HepG2 (cell line): Measurements from ENCODE around the gene TUBAL3. TPM values are rescaled to one million over a fixed set of nuclear protein-coding genes. Genes with fewer than 3 reads are reported as not detected.

ENCODE experiments used
- ATAC-seq: fragments of 200-7000 bp; cut with Tn5 transposase; 3 replicates; pipeline ENCODE4 v1.9.1; 2020; ENCODE audit warnings: mild to moderate bottlenecking, moderate library complexity
- BruUV-seq: library from RNA; stranded (reverse); fragments of 400-500 nt; replicated peaks from 2 replicates; lab custom pipeline; 2021; lab: Mats Ljungman, UMichigan
- CTCF ChIA-PET: fragments of 300-600 bp; formaldehyde crosslinking; extraction: SDS; loops from one replicate; lab custom pipeline; 2021; ENCODE audit warnings: low total read pairs, inconsistent platforms, low intra/inter-chr PET ratio; lab: Yijun Ruan, JAX
- POLR2A ChIA-PET: fragments of 350-600 bp; sonication (Branson Sonifier 250); formaldehyde crosslinking; loops from one replicate; lab custom pipeline; 2020; ENCODE audit warnings: antibody characterized with exemption, inconsistent platforms; lab: Yijun Ruan, JAX
- DNase-seq: peaks from one replicate; pipeline ENCODE4 v3.0.0-alpha.2; 2015; ENCODE audit warnings: low spot score
- FAIRE-seq: peaks from 3 replicates; lab custom pipeline; 2011; peaks lifted over from hg19 to GRCh38; lab: Jason Lieb, UNC
- H2AFZ ChIP-seq: one replicate; pipeline ENCODE4 v1.6.1; 2011; ENCODE audit warnings: low read length, inconsistent platforms
- H3K27ac ChIP-seq: fragments of 300-600 bp; 3 replicates; pipeline ENCODE4 v1.8.0; 2011; ENCODE audit warnings: mixed run types, mild to moderate bottlenecking, mixed read lengths, low read length, inconsistent platforms; ENCODE audit not compliant: insufficient read depth; ENCODE audit errors: extremely low read length
- H3K27me3 ChIP-seq, 2 experiments: fragments of 200-600 bp in 1 of 2; 2 replicates in 1 of 2; 3 replicates in 1 of 2; pipeline versions ENCODE4 v1.6.0 to v1.8.0; 2011; ENCODE audit warnings: low read length in 2 of 2, mild to moderate bottlenecking in 2 of 2, moderate library complexity in 2 of 2, inconsistent platforms in 1 of 2; ENCODE audit not compliant: insufficient read depth in 2 of 2, control insufficient read depth in 1 of 2
- H3K36me3 ChIP-seq, 2 experiments: fragments of 200-600 bp in 1 of 2; replicated peaks in 1 of 2; 2 replicates in 1 of 2; 3 replicates in 1 of 2; pipeline versions ENCODE4 v1.5.1 to v1.8.0; 2011; ENCODE audit warnings: low read length in 2 of 2, inconsistent platforms in 1 of 2; ENCODE audit not compliant: insufficient read depth in 2 of 2, control insufficient read depth in 1 of 2
- H3K4me1 ChIP-seq: 2 replicates; pipeline ENCODE4 v1.5.1; 2012; ENCODE audit warnings: low read length, inconsistent platforms; ENCODE audit not compliant: insufficient read depth
- H3K4me2 ChIP-seq: 2 replicates; pipeline ENCODE4 v1.6.0; 2011; ENCODE audit warnings: low read depth, low read length, inconsistent platforms
- H3K4me3 ChIP-seq, 3 experiments: fragments of 200-600 bp in 1 of 3; sonication (generic), shearing (Covaris generic) in 1 of 3; replicated peaks in 1 of 3; 2 replicates each; pipeline ENCODE4 v1.5.1; 2011 to 2016; ENCODE audit warnings: low read length in 3 of 3, inconsistent platforms in 2 of 3, low read depth in 2 of 3, mild to moderate bottlenecking in 2 of 3, control low read depth in 1 of 3, mixed read lengths in 1 of 3; ENCODE audit not compliant: insufficient read depth in 1 of 3
- H3K79me2 ChIP-seq: one replicate; pipeline ENCODE4 v1.6.1; 2011; ENCODE audit warnings: low read length, inconsistent platforms; ENCODE audit not compliant: insufficient read depth
- H3K9ac ChIP-seq: 2 replicates; pipeline ENCODE4 v1.6.0; 2011; ENCODE audit warnings: mild to moderate bottlenecking, low read depth, low read length, inconsistent platforms; ENCODE audit not compliant: insufficient read depth
- H3K9me3 ChIP-seq: 2 replicates; pipeline ENCODE4 v1.5.1; 2012; ENCODE audit warnings: mild to moderate bottlenecking, low read length
- H4K20me1 ChIP-seq: 2 replicates; pipeline ENCODE4 v1.6.0; 2011; ENCODE audit warnings: inconsistent platforms, mild to moderate bottlenecking, low read length, moderate library complexity; ENCODE audit not compliant: insufficient read depth
- GPN1 ChIP-seq: sonication (generic); formaldehyde crosslinking; IDR thresholded peaks from 2 replicates; pipeline ENCODE4 v1.5.1; 2020; ENCODE audit warnings: missing genetic modification reagents, borderline replicate concordance
- JARID2 ChIP-seq: sonication (generic); formaldehyde crosslinking; IDR thresholded peaks from 2 replicates; pipeline ENCODE4 v1.8.1; 2023; ENCODE audit warnings: missing genetic modification reagents, inconsistent platforms; ENCODE audit not compliant: insufficient replicate concordance
- MYNN ChIP-seq: sonication (generic); formaldehyde crosslinking; IDR thresholded peaks from 2 replicates; pipeline ENCODE4 v1.4.0; 2020; ENCODE audit warnings: mild to moderate bottlenecking, low read depth, missing genetic modification reagents
- NCOA5 ChIP-seq: sonication (generic); formaldehyde crosslinking; IDR thresholded peaks from 2 replicates; pipeline ENCODE4 v1.4.0; 2020; ENCODE audit warnings: missing genetic modification reagents
- NONO ChIP-seq, 2 experiments: fragments of 450-650 bp in 1 of 2; sonication (generic) in 1 of 2; formaldehyde crosslinking in 1 of 2; IDR thresholded peaks in 1 of 2; conservative IDR thresholded peaks in 1 of 2; 2 replicates each; pipeline versions ENCODE4 v1.6.1 to v1.8.0; 2017 to 2022; ENCODE audit warnings: mild to moderate bottlenecking in 1 of 2, missing genetic modification reagents in 1 of 2, moderate library complexity in 1 of 2
- NR2F2 ChIP-seq: IDR thresholded peaks from 2 replicates; pipeline ENCODE4 v1.6.1; 2012; ENCODE audit warnings: low read depth, inconsistent platforms, borderline replicate concordance
- SSRP1 ChIP-seq: IDR thresholded peaks from 2 replicates; pipeline ENCODE4 v1.6.1; 2016; ENCODE audit warnings: control low read depth
- TOE1 ChIP-seq: sonication (generic); formaldehyde crosslinking; IDR thresholded peaks from 2 replicates; pipeline ENCODE4 v1.4.0; 2020; ENCODE audit warnings: mild to moderate bottlenecking, missing genetic modification reagents
- ZNF510 ChIP-seq: sonication (generic); formaldehyde crosslinking; IDR thresholded peaks from 2 replicates; pipeline ENCODE4 v1.4.0; 2020; ENCODE audit warnings: low read depth, mild to moderate bottlenecking, missing genetic modification reagents
- ZNF570 ChIP-seq: sonication (generic); formaldehyde crosslinking; IDR thresholded peaks from 2 replicates; pipeline ENCODE4 v1.4.0; 2020; ENCODE audit warnings: mild to moderate bottlenecking, missing genetic modification reagents, borderline replicate concordance
- ZNF572 ChIP-seq: sonication (generic); formaldehyde crosslinking; IDR thresholded peaks from 2 replicates; pipeline ENCODE4 v1.5.1; 2020; ENCODE audit warnings: mild to moderate bottlenecking, missing genetic modification reagents
- ZZZ3 ChIP-seq: sonication (generic); formaldehyde crosslinking; IDR thresholded peaks from 2 replicates; pipeline ENCODE4 v1.4.0; 2020; ENCODE audit warnings: missing genetic modification reagents, mild to moderate bottlenecking, borderline replicate concordance
- WGBS: methylation state at CpG from one replicate; pipeline ENCODE4 v1.1.6; 2017; ENCODE audit warnings: low lambda C conversion rate; 5-methylcytosine and 5-hydroxymethylcytosine counted together
- in situ Hi-C: cut with HindIII; loops from 2 replicates; pipeline ENCODE4 v1.10.0; 2017; ENCODE audit warnings: low pct_unique_long_range_greater_than_20kb; ENCODE audit not compliant: extremely low pct_ligation_motif_present
- intact Hi-C: fragments of 100-400 bp; cut with micrococcal nuclease; formaldehyde crosslinking; loops from one replicate; pipeline ENCODE4 v1.10.0; 2022; ENCODE audit not compliant: unreplicated experiment
- polyA plus RNA-seq, 8 experiments: library from polyadenylated mRNA; depleted of rRNA in 3 of 8; stranded (reverse) in 7 of 8; unstranded in 1 of 8; fragments of >200 nt; fragmentation: Illumina TruSeq in 4 of 8; extraction: Trizol in 4 of 8; gene quantifications; 2 replicates each; pipeline versions ENCODE4 v1.2.1 to v1.2.3, GENCODE V29; 2011 to 2016; ENCODE audit warnings: low read depth in 4 of 8, missing spikeins in 1 of 8, mixed read lengths in 1 of 8; ENCODE audit not compliant: insufficient read depth in 1 of 8
- total RNA-seq, 5 experiments: library from RNA; depleted of rRNA; stranded (reverse); fragments of >200 nt; fragmentation: Illumina TruSeq; extraction: Trizol; gene quantifications; 2 replicates each; pipeline ENCODE4 v1.2.3, GENCODE V29; 2016; ENCODE audit warnings: low read depth in 1 of 5
- TF ChIP-seq, protein P1 (sequence below): sonication (generic); formaldehyde crosslinking; IDR thresholded peaks from 2 replicates; pipeline ENCODE4 v1.4.0; 2020; ENCODE audit warnings: mild to moderate bottlenecking, missing genetic modification reagents, borderline replicate concordance
- TF ChIP-seq, protein P2 (sequence below): sonication (generic); formaldehyde crosslinking; IDR thresholded peaks from 2 replicates; pipeline ENCODE4 v1.4.0; 2020; ENCODE audit warnings: missing genetic modification reagents, borderline replicate concordance
- TF ChIP-seq, protein P3 (sequence below): sonication (generic); formaldehyde crosslinking; IDR thresholded peaks from 2 replicates; pipeline ENCODE4 v1.4.0; 2020; ENCODE audit warnings: missing genetic modification reagents; ENCODE audit errors: not compliant biosample characterization
- TF ChIP-seq, protein P4 (sequence below): sonication (generic); formaldehyde crosslinking; IDR thresholded peaks from 2 replicates; pipeline ENCODE4 v1.9.0; 2021; ENCODE audit warnings: missing genetic modification reagents, mild to moderate bottlenecking, borderline replicate concordance

Gene TUBAL3
- total and polyA plus RNA-seq, 2 of the 13 experiments (the other 11 are each of a cell fraction or from before 2014, with no cell fraction given): 0.07 to 0.26 TPM

DNA sequence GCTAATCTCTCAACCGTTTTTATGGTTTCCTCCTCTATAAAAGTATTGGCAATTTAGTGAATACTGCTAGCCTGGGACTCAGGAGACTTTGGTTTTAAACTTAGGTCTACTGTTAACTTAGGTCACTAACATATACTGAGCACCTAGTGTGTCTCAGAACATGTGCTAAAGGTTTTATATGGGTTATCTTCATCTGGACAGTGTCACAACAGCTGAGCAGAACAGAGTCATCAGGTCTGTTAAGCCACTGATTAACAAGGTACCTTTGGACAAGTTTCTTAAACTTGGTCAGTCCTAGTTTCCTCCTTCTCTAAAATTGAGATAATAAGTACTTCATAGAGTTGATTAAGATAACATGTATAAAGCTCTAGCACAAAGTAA, 38.4 kb upstream of the TUBAL3 start:
- Histone ChIP-seq H3K36me3 (peaks cover 0 to 2% of the 10 kb centered on the region in 2 experiments; a peak in 4 of 5 replicates), H3K79me2 (peaks cover 15% of the 10 kb centered on the region), H3K4me2 (no peak overlapping the region), H3K27me3 (no peaks in the 10 kb centered on the region; a peak in 1 of 5 replicates), H3K9me3 (no peaks in the 10 kb centered on the region), H4K20me1 (no peaks in the 10 kb centered on the region), H3K4me3 (no peak overlapping the region), H3K4me1 (peaks cover 5% of the 10 kb centered on the region), H3K9ac (no peak overlapping the region), H3K27ac (no peak overlapping the region), H2AFZ (no peak overlapping the region)
- FAIRE-seq (no peak), ATAC-seq (no peak), DNase-seq (no peak)
- CTCF ChIA-PET: interaction anchor here (0.9 to 2.9 kb wide), 2 partner anchors 180 to 217 kb away, joined by 3 to 31 read pairs; no protein-coding TSS in a partner anchor
- in situ Hi-C loops: loop anchor here (5.0 kb wide), 1 partner anchor 179 kb away; no protein-coding TSS in a partner anchor
- no TSS peak for BruUV-seq
- WGBS: 95% methylated on average over 1 of the region's 1 CpG
- POLR2A ChIA-PET: interaction anchor here (1.8 kb wide), 1 partner anchor 106 kb away, joined by 7 read pairs; no protein-coding TSS in a partner anchor
- TF ChIP-seq, protein P1, sequence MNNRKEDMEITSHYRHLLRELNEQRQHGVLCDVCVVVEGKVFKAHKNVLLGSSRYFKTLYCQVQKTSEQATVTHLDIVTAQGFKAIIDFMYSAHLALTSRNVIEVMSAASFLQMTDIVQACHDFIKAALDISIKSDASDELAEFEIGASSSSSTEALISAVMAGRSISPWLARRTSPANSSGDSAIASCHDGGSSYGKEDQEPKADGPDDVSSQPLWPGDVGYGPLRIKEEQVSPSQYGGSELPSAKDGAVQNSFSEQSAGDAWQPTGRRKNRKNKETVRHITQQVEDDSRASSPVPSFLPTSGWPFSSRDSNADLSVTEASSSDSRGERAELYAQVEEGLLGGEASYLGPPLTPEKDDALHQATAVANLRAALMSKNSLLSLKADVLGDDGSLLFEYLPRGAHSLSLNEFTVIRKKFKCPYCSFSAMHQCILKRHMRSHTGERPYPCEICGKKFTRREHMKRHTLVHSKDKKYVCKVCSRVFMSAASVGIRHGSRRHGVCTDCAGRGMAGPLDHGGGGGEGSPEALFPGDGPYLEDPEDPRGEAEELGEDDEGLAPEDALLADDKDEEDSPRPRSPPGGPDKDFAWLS (CRISPR knock-in tag): no peak
- TF ChIP-seq, protein P2, sequence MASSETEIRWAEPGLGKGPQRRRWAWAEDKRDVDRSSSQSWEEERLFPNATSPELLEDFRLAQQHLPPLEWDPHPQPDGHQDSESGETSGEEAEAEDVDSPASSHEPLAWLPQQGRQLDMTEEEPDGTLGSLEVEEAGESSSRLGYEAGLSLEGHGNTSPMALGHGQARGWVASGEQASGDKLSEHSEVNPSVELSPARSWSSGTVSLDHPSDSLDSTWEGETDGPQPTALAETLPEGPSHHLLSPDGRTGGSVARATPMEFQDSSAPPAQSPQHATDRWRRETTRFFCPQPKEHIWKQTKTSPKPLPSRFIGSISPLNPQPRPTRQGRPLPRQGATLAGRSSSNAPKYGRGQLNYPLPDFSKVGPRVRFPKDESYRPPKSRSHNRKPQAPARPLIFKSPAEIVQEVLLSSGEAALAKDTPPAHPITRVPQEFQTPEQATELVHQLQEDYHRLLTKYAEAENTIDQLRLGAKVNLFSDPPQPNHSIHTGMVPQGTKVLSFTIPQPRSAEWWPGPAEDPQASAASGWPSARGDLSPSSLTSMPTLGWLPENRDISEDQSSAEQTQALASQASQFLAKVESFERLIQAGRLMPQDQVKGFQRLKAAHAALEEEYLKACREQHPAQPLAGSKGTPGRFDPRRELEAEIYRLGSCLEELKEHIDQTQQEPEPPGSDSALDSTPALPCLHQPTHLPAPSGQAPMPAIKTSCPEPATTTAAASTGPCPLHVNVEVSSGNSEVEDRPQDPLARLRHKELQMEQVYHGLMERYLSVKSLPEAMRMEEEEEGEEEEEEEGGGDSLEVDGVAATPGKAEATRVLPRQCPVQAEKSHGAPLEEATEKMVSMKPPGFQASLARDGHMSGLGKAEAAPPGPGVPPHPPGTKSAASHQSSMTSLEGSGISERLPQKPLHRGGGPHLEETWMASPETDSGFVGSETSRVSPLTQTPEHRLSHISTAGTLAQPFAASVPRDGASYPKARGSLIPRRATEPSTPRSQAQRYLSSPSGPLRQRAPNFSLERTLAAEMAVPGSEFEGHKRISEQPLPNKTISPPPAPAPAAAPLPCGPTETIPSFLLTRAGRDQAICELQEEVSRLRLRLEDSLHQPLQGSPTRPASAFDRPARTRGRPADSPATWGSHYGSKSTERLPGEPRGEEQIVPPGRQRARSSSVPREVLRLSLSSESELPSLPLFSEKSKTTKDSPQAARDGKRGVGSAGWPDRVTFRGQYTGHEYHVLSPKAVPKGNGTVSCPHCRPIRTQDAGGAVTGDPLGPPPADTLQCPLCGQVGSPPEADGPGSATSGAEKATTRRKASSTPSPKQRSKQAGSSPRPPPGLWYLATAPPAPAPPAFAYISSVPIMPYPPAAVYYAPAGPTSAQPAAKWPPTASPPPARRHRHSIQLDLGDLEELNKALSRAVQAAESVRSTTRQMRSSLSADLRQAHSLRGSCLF (CRISPR knock-in tag): no peak
- TF ChIP-seq SSRP1 (CRISPR knock-in tag) (no peak), NONO (IDR thresholded peaks at IDR 0.05) (no peak), NONO (CRISPR knock-in tag; conservative IDR thresholded peaks at IDR 0.05) (no peak), ZNF572 (CRISPR knock-in tag) (no peak), MYNN (CRISPR knock-in tag) (no peak), GPN1 (CRISPR knock-in tag) (no peak), ZNF570 (CRISPR knock-in tag) (no peak), TOE1 (no peak), NCOA5 (CRISPR knock-in tag) (no peak), ZNF510 (CRISPR knock-in tag) (no peak), NR2F2 (no peak), ZZZ3 (CRISPR knock-in tag) (no peak), JARID2 (CRISPR knock-in tag) (no peak)
- TF ChIP-seq, protein P3, sequence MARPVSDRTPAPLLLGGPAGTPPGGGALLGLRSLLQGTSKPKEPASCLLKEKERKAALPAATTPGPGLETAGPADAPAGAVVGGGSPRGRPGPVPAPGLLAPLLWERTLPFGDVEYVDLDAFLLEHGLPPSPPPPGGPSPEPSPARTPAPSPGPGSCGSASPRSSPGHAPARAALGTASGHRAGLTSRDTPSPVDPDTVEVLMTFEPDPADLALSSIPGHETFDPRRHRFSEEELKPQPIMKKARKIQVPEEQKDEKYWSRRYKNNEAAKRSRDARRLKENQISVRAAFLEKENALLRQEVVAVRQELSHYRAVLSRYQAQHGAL (CRISPR knock-in tag): no peak
- TF ChIP-seq, protein P4, sequence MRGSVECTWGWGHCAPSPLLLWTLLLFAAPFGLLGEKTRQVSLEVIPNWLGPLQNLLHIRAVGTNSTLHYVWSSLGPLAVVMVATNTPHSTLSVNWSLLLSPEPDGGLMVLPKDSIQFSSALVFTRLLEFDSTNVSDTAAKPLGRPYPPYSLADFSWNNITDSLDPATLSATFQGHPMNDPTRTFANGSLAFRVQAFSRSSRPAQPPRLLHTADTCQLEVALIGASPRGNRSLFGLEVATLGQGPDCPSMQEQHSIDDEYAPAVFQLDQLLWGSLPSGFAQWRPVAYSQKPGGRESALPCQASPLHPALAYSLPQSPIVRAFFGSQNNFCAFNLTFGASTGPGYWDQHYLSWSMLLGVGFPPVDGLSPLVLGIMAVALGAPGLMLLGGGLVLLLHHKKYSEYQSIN: no peak
- intact Hi-C loops: loop anchor here (1.0 to 10.0 kb wide), 2 partner anchors 72 to 180 kb away; no protein-coding TSS in a partner anchor
